ENCODE data around the gene PCDH7.

Gene PCDH7

DNA sequence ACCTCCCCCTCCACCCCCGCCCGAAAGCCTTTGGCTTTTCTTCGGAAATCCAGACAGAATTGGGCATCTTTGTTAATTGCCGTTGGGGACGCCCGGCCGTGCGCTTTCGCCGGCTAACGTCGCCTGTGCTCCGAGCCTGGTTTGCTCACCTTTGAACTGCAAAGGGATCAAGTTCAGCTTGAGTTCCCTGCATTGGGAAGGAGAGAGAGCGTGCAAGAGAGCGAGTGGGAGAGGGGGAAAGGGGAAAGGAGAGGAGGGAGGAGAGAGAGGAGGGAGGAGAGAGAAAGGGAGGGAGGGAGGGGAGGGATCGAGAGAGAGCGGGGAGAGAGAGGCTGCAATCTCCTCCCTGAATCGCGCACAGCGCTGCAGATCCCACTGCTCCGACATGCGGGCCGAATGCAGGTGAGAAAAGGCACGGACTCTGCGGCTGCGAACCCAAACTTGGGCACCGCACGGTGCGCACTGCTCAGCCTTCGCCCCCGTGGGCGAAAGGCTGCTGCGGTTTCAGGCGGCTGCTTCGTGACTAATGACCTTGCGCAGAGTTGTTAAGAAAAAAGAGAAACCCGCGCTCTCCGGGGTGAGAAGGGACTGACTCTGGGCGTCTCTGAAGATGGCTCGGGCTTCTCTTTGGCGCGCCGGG is at the start of gene PCDH7:
Gene PCDH7, plus strand, starts transcription at position 349 of the 640 bp plus-strand sequence. CDS start 1,054 bp downstream, outside the sequence.
- peak; percentile 83 for DNase-seq

DNA sequence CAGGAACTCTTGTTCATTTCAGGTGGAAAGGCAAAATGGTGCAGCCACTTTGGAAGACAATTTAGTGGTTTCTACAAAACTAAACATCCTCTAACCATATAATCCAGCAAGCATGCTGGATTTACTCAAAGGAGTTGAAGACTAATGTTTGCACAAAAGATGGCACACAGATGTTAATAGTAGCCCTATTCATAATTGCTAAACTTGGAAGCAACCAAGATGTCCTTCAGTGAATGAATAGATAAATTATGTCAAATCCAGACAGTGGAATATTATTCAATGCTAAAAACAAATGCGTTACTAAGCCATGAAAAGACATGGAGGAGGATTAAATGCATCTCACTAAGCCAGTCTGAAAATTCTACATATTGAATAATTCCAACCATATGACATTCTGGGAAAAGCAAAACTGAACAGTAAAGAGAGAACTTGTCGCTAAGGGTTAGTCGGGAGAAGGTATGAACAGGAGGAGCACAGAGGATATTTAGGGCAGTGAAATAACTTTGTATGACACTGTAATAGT is 48.2 kb upstream of the PCDH7 start:
- DNase-seq = no peak

GRCh38 chr4:30696191-30696590 is 24.0 kb upstream of the PCDH7 start:
- DNase-seq = no peak

- DNase-seq = peak; percentile 37
Measured at GRCh38 chr4:30714408-30715031, 5.6 kb upstream of the PCDH7 start.

- DNase-seq = no peak
Measured at GRCh38 chr4:30716158-30716557, 4.0 kb upstream of the PCDH7 start.

DNA sequence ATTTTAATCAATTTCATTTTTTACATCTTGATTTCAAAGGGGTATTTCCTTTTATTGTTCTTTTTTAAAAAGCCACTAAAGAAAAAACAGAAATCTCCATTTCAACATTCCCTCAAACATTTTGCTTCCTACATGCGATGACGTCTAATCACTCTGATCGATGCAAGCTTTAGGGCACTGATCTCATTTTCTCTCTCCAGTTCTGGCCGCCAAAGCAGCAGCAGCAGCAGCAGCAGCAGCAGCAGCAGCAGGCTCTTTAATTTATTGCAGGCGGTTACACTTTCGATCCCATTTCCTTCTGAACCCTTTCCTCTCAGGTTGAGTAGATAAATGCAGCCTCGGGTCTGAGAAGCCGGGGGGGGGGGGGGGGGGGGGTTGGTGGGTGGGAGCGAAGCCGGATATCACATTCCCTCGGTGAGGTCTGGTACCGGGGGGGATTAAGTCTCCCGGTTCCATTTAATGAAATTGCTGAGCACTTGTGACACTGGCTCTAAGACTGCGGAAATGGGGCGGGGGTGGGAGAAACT is 3.4 kb upstream of the PCDH7 start:
- peak; percentile 54 for DNase-seq

DNA sequence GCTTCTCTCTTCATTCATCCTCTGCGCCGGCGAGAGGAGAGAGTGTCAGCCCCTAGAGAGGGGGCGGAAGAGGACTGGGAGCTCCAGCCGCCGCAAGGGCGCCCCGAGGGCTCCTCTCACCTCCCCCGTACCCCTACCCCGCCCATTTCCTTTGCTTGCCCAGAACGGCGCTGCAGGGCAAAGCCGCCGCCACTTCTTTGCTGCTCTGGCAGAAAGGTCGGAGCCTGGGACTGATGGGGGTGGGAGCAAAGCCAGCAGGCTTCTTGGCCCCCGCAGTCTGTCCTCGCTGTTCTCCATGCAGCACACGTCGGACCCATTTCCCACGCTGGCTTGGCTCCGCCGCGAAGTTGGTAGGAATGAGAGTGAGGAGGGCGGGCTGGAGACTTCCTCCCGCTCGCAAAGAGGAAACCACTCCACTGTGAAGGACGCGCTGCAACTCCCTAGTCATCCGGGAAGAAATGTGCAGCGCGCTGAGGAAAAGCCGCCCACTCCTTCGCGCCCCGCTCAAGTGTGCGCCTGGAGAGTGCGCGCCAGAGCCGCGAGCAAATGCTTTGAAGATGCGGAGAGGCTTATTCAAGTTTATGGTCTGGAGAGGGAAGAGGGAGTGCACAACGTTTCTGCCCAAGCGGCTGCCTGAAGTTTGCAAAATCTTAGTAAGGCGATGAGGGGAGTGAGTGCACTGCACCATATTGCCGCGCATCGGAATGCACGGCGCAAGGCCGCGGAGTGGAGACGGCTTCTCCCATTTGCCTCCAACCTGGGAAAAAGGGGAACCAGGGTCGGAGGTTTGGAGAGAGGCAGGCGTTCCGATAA is 2.8 kb upstream of the PCDH7 start:
- DNase-seq = peak; percentile 77

- DNase-seq = peak; percentile 87
Measured at GRCh38 chr4:30718021-30718542, 2.1 kb upstream of the PCDH7 start.

DNA sequence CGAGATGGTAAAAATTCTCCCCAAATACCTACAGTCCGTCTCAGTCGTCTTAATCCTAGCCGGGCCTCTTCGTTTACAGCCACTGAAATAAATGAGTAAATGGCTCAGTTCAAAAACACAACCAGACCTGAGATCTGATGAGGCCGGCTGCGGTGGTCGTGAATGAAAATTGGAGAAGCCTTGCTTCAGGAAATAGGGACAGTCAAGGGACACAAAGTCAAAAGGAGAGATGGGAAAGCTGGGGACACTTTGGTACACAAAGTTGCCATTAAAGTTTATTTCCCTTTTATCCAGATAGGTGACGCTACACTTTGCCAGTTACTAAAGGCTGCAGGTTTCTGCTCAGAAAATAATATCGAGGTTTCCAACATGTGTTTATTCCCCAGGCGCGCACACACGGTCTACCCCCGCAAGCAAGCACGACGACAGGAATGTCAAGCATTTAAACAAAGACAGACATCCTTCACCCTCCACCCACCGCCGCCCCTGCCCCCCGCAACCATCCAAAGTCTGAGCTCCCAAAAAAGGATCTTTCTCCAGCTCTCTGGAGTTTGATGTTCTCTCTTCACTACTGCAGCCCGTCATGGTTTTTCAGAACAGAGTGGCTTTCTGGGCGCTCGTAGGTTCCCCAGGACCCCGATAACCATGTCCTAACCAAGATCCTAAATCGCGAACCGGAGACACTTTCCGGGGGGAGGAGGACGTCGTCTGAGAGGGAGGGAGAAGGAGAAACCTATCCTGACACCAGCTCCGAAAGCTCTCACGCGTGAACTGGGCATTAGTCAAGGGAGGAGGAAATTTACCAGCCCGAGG is 1.3 kb upstream of the PCDH7 start:
- no peak for DNase-seq

DNA sequence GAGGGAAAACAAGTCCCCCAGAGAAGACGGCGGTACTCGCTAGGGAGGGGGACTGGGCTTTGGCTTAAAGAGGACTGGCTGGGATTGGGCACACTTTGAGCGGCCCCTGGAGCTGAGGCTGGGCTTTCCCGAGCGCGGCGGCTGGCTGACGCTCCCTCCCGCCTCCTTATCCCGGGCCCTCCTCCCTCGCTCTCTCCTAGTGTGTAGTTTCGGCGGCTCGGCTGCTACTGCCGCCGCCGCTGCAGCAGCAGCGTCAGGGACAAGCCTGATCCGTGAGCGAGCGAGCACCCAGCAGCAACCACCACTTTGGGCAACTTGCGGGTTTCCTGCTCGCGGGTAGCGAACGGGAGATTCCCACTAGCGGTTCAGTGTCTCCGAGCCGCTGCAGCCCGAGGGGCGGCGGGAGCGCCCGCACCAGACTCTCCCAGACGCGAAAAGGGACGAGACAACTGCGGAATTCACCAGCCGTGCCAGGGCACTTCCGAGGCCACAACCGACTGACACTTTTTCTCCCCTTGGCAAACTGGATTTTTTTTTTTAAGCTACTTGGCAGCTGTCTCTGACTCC is 632 bp upstream of the PCDH7 start:
- peak; percentile 85 for DNase-seq

DNA sequence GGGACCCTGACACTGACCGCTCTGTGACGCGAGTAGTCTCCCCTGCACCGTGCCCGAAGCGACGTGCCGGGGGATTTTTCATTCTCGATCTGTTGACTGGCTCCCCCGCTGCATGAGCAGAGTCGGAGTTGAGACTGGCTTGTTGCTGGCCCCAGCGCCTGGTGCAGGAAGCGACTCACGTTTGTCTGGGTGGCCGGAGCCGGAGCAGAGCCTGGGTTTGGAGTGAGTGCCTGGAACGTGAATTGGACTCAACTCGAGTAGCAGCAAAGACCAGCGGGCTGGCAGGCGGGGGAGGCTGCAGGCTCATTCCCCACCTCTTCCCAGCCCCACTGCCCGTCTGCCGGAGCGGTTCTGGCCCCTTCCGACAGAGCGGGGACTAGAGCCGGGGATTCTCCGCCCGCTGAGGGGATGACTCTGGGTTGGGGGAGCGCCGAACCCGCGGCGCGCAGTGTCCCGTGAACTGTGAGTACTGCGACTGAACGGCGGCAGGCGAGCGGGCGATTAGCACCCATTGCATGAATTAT is 554 bp downstream of the PCDH7 start:
- peak; percentile 67 for DNase-seq

- DNase-seq = peak; percentile 64
Measured at GRCh38 chr4:30721185-30722091, 1.3 kb downstream of the PCDH7 start.

- no peak for DNase-seq
Measured at GRCh38 chr4:30722092-30722358, 1.9 kb downstream of the PCDH7 start.

GRCh38 chr4:30722359-30723200 is 2.4 kb downstream of the PCDH7 start:
- peak; percentile 41 for DNase-seq

DNA sequence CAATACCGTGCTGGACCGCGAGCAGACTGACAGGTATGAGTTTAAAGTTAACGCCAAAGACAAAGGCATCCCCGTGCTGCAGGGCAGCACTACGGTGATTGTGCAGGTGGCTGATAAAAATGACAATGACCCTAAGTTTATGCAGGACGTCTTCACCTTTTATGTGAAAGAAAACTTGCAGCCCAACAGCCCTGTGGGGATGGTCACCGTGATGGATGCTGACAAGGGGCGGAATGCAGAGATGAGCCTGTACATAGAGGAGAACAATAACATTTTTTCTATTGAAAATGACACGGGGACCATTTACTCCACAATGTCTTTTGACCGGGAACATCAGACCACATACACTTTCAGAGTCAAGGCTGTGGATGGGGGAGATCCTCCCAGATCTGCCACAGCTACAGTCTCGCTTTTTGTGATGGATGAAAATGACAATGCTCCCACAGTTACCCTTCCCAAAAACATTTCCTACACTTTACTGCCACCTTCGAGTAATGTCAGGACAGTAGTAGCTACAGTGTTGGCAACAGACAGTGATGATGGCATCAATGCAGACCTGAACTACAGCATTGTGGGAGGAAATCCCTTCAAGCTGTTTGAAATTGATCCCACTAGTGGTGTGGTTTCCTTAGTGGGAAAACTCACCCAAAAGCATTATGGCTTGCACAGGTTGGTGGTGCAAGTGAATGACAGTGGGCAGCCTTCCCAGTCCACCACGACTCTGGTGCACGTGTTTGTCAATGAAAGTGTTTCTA is 3.2 kb downstream of the PCDH7 start:
- no peak for DNase-seq

DNA sequence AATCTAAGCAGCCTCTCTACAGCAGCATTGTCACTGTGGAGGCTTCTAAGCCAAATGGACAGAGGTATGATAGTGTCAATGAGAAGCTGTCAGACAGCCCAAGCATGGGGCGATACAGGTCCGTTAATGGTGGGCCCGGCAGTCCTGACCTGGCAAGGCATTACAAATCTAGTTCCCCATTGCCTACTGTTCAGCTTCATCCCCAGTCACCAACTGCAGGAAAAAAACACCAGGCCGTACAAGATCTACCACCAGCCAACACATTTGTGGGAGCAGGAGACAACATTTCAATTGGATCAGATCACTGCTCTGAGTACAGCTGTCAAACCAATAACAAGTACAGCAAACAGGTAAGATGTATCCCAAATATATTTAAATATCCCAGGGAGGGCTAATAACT is 4.1 kb downstream of the PCDH7 start:
- DNase-seq = no peak

GRCh38 chr4:30725562-30725961 is 5.4 kb downstream of the PCDH7 start:
- DNase-seq = no peak

- no peak for DNase-seq
Measured at GRCh38 chr4:30726090-30726675, 6.0 kb downstream of the PCDH7 start.

DNA sequence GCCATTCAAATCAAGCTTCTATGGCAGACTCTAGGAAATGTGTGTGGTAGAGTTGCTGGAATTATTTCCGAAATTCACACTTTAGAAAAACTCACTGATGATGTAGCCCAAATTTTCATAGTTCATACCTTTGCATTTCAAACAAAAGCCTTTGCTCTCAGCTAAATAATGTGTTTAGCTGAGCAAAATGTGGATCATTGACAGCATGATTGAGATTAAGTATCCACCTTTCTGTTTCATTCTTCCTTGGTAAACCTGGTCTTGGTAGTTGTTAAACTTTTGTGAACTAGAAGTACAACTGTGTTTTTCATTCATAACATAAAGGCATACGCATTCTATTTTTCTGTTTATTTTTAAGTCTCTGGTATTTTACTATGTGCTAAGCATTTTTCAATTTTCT is 7.2 kb downstream of the PCDH7 start:
- no peak for DNase-seq

Measured in femur (tissue), 1 donor.